ENCODE data around the gene PPFIBP2.

The PPFIBP2 gene

DNA sequence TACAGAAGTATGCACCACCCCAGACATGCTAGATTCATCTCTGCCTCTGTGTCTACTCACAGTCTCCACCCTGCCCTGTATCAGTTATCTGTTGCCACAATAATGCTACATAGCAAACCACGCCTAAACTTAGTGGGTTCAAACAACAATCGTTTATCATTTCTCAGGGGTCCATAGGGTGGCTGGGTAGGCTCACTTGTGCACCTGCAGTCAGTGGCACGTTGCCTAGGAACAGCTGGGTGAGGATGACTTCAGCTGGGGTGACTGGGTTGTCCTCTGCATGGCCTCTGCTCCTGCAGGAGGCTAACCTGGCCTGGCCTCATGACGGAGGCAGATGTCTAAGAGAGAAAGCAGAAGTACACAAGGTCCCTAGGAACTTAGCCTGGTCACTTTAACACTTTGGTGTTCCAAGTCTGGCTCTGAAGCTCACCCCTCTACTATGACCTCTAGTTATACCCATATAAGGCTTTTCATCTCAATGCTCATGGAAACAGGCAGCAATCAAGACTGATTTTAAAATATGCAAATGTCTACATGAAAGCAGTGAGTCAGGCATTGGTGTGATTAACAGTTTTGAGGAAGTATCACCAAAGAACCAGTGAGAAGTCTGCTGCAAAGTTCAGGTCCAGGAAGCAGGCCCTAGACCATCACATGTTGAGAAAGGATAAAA, 17.8 kb upstream of the PPFIBP2 start:
- no peaks in the 10 kb centered on the region for H3K36me3 ChIP-seq (ENCODE audit: control insufficient read depth, insufficient read depth, low read length)
- H3K4me3 ChIP-seq (ENCODE audit: insufficient read depth, low read depth, low read length, poor library complexity, severe bottlenecking): no peak overlapping the region
- H3K27me3 ChIP-seq (replicated peaks; ENCODE audit: control insufficient read depth, insufficient read depth, low read length, poor library complexity, severe bottlenecking): peaks cover 2% of the 10 kb centered on the region
- DNase-seq: no peak
- H3K9me3 ChIP-seq (ENCODE audit: control insufficient read depth, low read length): no peaks in the 10 kb centered on the region
- no peak overlapping the region for H3K27ac ChIP-seq (ENCODE audit: insufficient read depth, low read length, poor library complexity, severe bottlenecking)
- no peaks in the 10 kb centered on the region for H3K4me1 ChIP-seq (ENCODE audit: control insufficient read depth, insufficient read depth, low read length, poor library complexity, severe bottlenecking)

DNA sequence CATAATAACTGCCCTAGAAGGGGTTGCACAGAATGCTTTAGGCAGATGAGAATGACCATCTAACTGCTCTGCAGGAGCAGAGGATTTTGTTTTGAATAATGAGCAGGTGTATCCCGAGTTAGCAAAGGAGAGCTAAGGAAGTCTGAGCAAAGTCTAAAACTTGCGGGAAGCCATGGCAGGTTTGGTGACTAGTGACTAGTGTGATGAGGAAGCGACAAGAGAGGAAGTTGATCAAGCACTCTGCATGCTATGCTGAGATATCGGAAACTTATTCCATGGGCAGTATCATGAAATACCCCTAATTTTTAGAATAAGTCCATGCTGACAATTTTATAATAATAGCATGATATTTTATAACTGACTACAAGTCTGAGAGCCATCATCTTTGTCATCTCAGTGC, 15.6 kb upstream of the PPFIBP2 start:
- Histone ChIP-seq H3K36me3 (ENCODE audit: control insufficient read depth, insufficient read depth, low read length) (no peaks in the 10 kb centered on the region), H3K9me3 (ENCODE audit: control insufficient read depth, low read length) (no peaks in the 10 kb centered on the region), H3K4me1 (ENCODE audit: control insufficient read depth, insufficient read depth, low read length, poor library complexity, severe bottlenecking) (no peaks in the 10 kb centered on the region), H3K27ac (ENCODE audit: insufficient read depth, low read length, poor library complexity, severe bottlenecking) (no peak overlapping the region), H3K4me3 (ENCODE audit: insufficient read depth, low read depth, low read length, poor library complexity, severe bottlenecking) (no peak overlapping the region), H3K27me3 (replicated peaks; ENCODE audit: control insufficient read depth, insufficient read depth, low read length, poor library complexity, severe bottlenecking) (no peaks in the 10 kb centered on the region)
- no peak for DNase-seq

DNA sequence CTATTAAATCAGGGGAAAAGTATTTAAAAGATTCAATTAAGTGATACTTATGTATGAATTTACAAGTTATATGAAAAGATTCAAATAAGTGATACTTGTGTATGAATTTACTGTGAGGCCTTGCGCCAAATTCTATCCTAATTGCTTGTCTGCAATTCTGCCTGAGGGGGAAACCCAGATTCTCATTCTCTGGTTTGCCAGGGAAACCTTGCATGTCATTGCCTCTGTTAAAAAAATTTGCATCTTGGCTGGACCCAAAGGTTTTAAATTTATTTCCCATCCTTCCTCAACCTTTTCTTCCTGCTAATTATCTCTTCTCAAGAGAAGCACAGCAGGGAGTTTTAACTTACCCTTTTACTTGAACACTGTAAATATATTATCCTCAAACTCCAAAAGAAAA, 14.7 kb upstream of the PPFIBP2 start:
- Histone ChIP-seq H3K27ac (ENCODE audit: insufficient read depth, low read length, poor library complexity, severe bottlenecking) (no peak overlapping the region), H3K4me1 (ENCODE audit: control insufficient read depth, insufficient read depth, low read length, poor library complexity, severe bottlenecking) (no peaks in the 10 kb centered on the region), H3K4me3 (ENCODE audit: insufficient read depth, low read depth, low read length, poor library complexity, severe bottlenecking) (no peak overlapping the region), H3K27me3 (replicated peaks; ENCODE audit: control insufficient read depth, insufficient read depth, low read length, poor library complexity, severe bottlenecking) (no peaks in the 10 kb centered on the region), H3K36me3 (ENCODE audit: control insufficient read depth, insufficient read depth, low read length) (no peaks in the 10 kb centered on the region), H3K9me3 (ENCODE audit: control insufficient read depth, low read length) (no peaks in the 10 kb centered on the region)
- DNase-seq: no peak

DNA sequence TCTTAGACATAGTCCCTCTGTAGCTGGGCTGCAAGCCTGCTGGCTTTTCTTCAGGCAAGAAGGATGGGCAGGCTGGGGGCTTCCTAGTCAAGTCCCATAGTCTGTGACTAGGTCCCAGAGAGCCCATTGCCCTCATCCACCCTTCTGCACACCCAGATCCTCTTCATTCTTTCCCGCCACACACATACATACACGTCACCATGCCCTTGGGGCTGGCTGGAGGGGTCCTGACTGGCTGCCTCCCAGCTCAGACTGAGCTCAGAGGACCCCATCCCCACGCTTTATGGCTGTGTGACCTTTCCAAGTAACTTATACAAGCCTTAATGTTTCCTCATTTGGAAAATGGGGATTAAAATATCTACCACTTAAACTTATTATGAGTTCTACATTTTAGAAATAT, 13.5 kb upstream of the PPFIBP2 start:
- H3K27ac ChIP-seq (ENCODE audit: insufficient read depth, low read length, poor library complexity, severe bottlenecking): no peak overlapping the region
- H3K27me3 ChIP-seq (replicated peaks; ENCODE audit: control insufficient read depth, insufficient read depth, low read length, poor library complexity, severe bottlenecking): no peaks in the 10 kb centered on the region
- DNase-seq: no peak
- H3K36me3 ChIP-seq (ENCODE audit: control insufficient read depth, insufficient read depth, low read length): no peaks in the 10 kb centered on the region
- no peak overlapping the region for H3K4me3 ChIP-seq (ENCODE audit: insufficient read depth, low read depth, low read length, poor library complexity, severe bottlenecking)
- no peaks in the 10 kb centered on the region for H3K4me1 ChIP-seq (ENCODE audit: control insufficient read depth, insufficient read depth, low read length, poor library complexity, severe bottlenecking)
- no peaks in the 10 kb centered on the region for H3K9me3 ChIP-seq (ENCODE audit: control insufficient read depth, low read length)

- H3K27ac ChIP-seq (ENCODE audit: insufficient read depth, low read length, poor library complexity, severe bottlenecking): no peak overlapping the region
- no peaks in the 10 kb centered on the region for H3K36me3 ChIP-seq (ENCODE audit: control insufficient read depth, insufficient read depth, low read length)
- no peak for DNase-seq
- no peaks in the 10 kb centered on the region for H3K4me1 ChIP-seq (ENCODE audit: control insufficient read depth, insufficient read depth, low read length, poor library complexity, severe bottlenecking)
- H3K9me3 ChIP-seq (ENCODE audit: control insufficient read depth, low read length): no peaks in the 10 kb centered on the region
- H3K4me3 ChIP-seq (ENCODE audit: insufficient read depth, low read depth, low read length, poor library complexity, severe bottlenecking): no peak overlapping the region
- no peaks in the 10 kb centered on the region for H3K27me3 ChIP-seq (replicated peaks; ENCODE audit: control insufficient read depth, insufficient read depth, low read length, poor library complexity, severe bottlenecking)
Observed at GRCh38 chr11:7501251-7501650, 12.5 kb upstream of the PPFIBP2 start.

DNA sequence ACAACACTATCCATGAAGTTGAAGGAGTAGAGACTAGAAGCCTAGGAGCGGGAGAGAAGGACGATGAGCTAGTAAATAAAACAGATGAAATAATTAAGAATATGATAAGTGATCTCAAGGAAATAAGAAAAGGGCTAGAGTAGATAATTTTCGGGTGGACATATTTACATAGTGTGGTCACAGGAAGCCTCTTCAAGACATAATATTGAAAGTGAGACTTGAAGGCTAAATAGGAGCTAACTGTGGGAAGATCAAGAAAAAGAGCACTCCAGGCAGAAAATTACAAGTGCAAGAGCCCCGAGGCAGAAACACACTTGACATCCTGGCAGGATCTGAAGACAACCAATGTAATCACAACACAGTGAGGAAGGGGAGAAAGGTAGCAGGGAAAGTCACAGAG, 11.9 kb upstream of the PPFIBP2 start:
- Histone ChIP-seq H3K27ac (ENCODE audit: insufficient read depth, low read length, poor library complexity, severe bottlenecking) (no peak overlapping the region), H3K9me3 (ENCODE audit: control insufficient read depth, low read length) (no peaks in the 10 kb centered on the region), H3K4me3 (ENCODE audit: insufficient read depth, low read depth, low read length, poor library complexity, severe bottlenecking) (no peak overlapping the region), H3K36me3 (ENCODE audit: control insufficient read depth, insufficient read depth, low read length) (no peaks in the 10 kb centered on the region), H3K27me3 (replicated peaks; ENCODE audit: control insufficient read depth, insufficient read depth, low read length, poor library complexity, severe bottlenecking) (no peaks in the 10 kb centered on the region), H3K4me1 (ENCODE audit: control insufficient read depth, insufficient read depth, low read length, poor library complexity, severe bottlenecking) (no peaks in the 10 kb centered on the region)
- DNase-seq: no peak

- Histone ChIP-seq H3K4me3 (ENCODE audit: insufficient read depth, low read depth, low read length, poor library complexity, severe bottlenecking) (no peak overlapping the region), H3K36me3 (ENCODE audit: control insufficient read depth, insufficient read depth, low read length) (no peaks in the 10 kb centered on the region), H3K27me3 (replicated peaks; ENCODE audit: control insufficient read depth, insufficient read depth, low read length, poor library complexity, severe bottlenecking) (no peaks in the 10 kb centered on the region), H3K27ac (ENCODE audit: insufficient read depth, low read length, poor library complexity, severe bottlenecking) (no peak overlapping the region), H3K4me1 (ENCODE audit: control insufficient read depth, insufficient read depth, low read length, poor library complexity, severe bottlenecking) (no peaks in the 10 kb centered on the region), H3K9me3 (ENCODE audit: control insufficient read depth, low read length) (no peaks in the 10 kb centered on the region)
- no peak for DNase-seq
Observed at GRCh38 chr11:7506243-7506642, 7.6 kb upstream of the PPFIBP2 start.

- peaks cover 5% of the 10 kb centered on the region for H3K4me1 ChIP-seq (ENCODE audit: control insufficient read depth, insufficient read depth, low read length, poor library complexity, severe bottlenecking)
- no peak overlapping the region for H3K27ac ChIP-seq (ENCODE audit: insufficient read depth, low read length, poor library complexity, severe bottlenecking)
- no peak for DNase-seq
- no peak overlapping the region for H3K4me3 ChIP-seq (ENCODE audit: insufficient read depth, low read depth, low read length, poor library complexity, severe bottlenecking)
- H3K27me3 ChIP-seq (replicated peaks; ENCODE audit: control insufficient read depth, insufficient read depth, low read length, poor library complexity, severe bottlenecking): no peaks in the 10 kb centered on the region
- H3K36me3 ChIP-seq (ENCODE audit: control insufficient read depth, insufficient read depth, low read length): no peaks in the 10 kb centered on the region
- no peaks in the 10 kb centered on the region for H3K9me3 ChIP-seq (ENCODE audit: control insufficient read depth, low read length)
Observed at GRCh38 chr11:7508087-7508486, 5.7 kb upstream of the PPFIBP2 start.

DNA sequence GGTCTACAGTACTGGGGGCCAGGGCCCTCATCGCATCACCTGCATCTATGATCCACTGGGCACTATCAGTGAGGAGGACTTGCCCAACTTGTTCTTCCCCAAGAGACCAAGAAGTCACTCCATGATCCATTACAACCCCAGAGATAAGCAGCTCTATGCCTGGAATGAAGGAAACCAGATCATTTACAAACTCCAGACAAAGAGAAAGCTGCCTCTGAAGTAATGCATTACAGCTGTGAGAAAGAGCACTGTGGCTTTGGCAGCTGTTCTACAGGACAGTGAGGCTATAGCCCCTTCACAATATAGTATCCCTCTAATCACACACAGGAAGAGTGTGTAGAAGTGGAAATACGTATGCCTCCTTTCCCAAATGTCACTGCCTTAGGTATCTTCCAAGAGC, 3.8 kb upstream of the PPFIBP2 start:
- Histone ChIP-seq H3K36me3 (ENCODE audit: control insufficient read depth, insufficient read depth, low read length) (no peaks in the 10 kb centered on the region), H3K4me1 (ENCODE audit: control insufficient read depth, insufficient read depth, low read length, poor library complexity, severe bottlenecking) (peaks cover 12% of the 10 kb centered on the region), H3K9me3 (ENCODE audit: control insufficient read depth, low read length) (no peaks in the 10 kb centered on the region), H3K27me3 (replicated peaks; ENCODE audit: control insufficient read depth, insufficient read depth, low read length, poor library complexity, severe bottlenecking) (no peaks in the 10 kb centered on the region), H3K4me3 (ENCODE audit: insufficient read depth, low read depth, low read length, poor library complexity, severe bottlenecking) (no peak overlapping the region), H3K27ac (ENCODE audit: insufficient read depth, low read length, poor library complexity, severe bottlenecking) (no peak overlapping the region)
- DNase-seq: no peak

DNA sequence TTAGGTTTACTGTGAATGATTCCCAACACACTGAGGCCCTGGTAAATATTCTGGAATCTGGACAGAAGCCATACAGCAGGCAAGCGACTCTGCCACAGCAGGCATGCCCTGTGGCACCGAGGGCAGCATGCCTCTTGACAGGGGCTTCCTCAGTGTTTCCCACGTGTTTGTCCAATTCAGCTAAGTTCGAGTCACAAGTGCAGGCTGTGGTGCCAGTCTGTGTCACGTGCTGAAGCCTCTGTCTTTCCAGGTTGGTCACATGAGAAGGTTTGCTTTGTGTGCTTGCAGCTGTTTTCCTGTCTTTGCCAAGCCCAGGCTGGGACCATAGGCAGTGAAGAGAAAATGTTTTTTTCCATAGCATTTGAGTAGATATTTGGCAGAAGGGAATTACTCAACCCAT, 2.4 kb upstream of the PPFIBP2 start:
- Histone ChIP-seq H3K27ac (ENCODE audit: insufficient read depth, low read length, poor library complexity, severe bottlenecking) (no peak overlapping the region), H3K9me3 (ENCODE audit: control insufficient read depth, low read length) (no peaks in the 10 kb centered on the region), H3K27me3 (replicated peaks; ENCODE audit: control insufficient read depth, insufficient read depth, low read length, poor library complexity, severe bottlenecking) (no peaks in the 10 kb centered on the region), H3K4me3 (ENCODE audit: insufficient read depth, low read depth, low read length, poor library complexity, severe bottlenecking) (no peak overlapping the region), H3K36me3 (ENCODE audit: control insufficient read depth, insufficient read depth, low read length) (no peaks in the 10 kb centered on the region), H3K4me1 (ENCODE audit: control insufficient read depth, insufficient read depth, low read length, poor library complexity, severe bottlenecking) (peaks cover 12% of the 10 kb centered on the region)
- no peak for DNase-seq

Measured in effector memory CD4-positive, alpha-beta T cell (primary cell).